Activated naive CD8-positive, alpha-beta T cell treated with anti-CD3 and anti-CD28 coated beads, Interleukin-2, amount 50 U/mL, for 24 hours (primary cell): Measurements from ENCODE around the gene SWAP70.
"Not testable (repeated sequence)": the region's sequence is repeated elsewhere in the genome, so short reads cannot be mapped to it uniquely, and the experiment has no call there.

Experiments used
- ATAC-seq: fragments of 150-1000 bp; cut with Tn5 transposase; one replicate; pipeline ENCODE4 v1.10.0; 2021
- DNase-seq: peaks from one replicate; pipeline ENCODE4 v3.0.0; 2021
- H3K27ac Mint-ChIP-seq: one replicate; pipeline ENCODE4 v1.8.0; 2021; ENCODE audit warnings: mild to moderate bottlenecking, mixed read lengths
- H3K27me3 Mint-ChIP-seq: one replicate; pipeline ENCODE4 v1.8.0; 2021; ENCODE audit warnings: mixed read lengths
- H3K36me3 Mint-ChIP-seq: one replicate; pipeline ENCODE4 v1.8.0; 2021; ENCODE audit warnings: low read depth, mixed read lengths
- H3K4me1 Mint-ChIP-seq: one replicate; pipeline ENCODE4 v1.8.0; 2021; ENCODE audit warnings: mixed read lengths
- H3K4me3 Mint-ChIP-seq: one replicate; pipeline ENCODE4 v1.8.0; 2021; ENCODE audit warnings: mild to moderate bottlenecking, moderate library complexity, mixed read lengths
- H3K9me3 Mint-ChIP-seq: one replicate; pipeline ENCODE4 v1.8.0; 2021; ENCODE audit warnings: mixed read lengths

The SWAP70 gene

GRCh38 chr11:9663699-9664275, at the start of gene SWAP70:
TSS of gene SWAP70 (plus strand) at chr11:9664077. CDS start at chr11:9664180, 103 bp downstream.
- peaks cover 16% of the 10 kb centered on the region for H3K9me3 Mint-ChIP-seq
- peak within 1 kb of the TSS; percentile 82 for H3K4me3 Mint-ChIP-seq
- H3K36me3 Mint-ChIP-seq, result peaks cover 7% of the 10 kb centered on the region
- H3K27ac Mint-ChIP-seq, result peak within 1 kb of the TSS; percentile 40
- DNase-seq (peak; percentile 87), ATAC-seq (peak; percentile 91)
- H3K4me1 Mint-ChIP-seq, result peaks cover 23% of the 10 kb centered on the region
- peaks cover 33% of the 10 kb centered on the region for H3K27me3 Mint-ChIP-seq

- Mint-ChIP-seq H3K36me3 (no peaks in the 10 kb centered on the region), H3K27me3 (no peaks in the 10 kb centered on the region), H3K4me3 (peak overlapping the region; percentile 78), H3K27ac (peak overlapping the region; percentile 100), H3K9me3 (no peaks in the 10 kb centered on the region), H3K4me1 (peaks cover 62% of the 10 kb centered on the region)
- DNase-seq (peak; percentile 46), ATAC-seq (no peak)
These were observed 48.8 kb upstream of the SWAP70 start for GRCh38 chr11:9615031-9615451.

- ATAC-seq (no peak), DNase-seq (no peak)
- Mint-ChIP-seq H3K4me3 (no peak overlapping the region), H3K4me1 (peaks cover 55% of the 10 kb centered on the region), H3K27ac (peak overlapping the region; percentile 72), H3K9me3 (no peaks in the 10 kb centered on the region), H3K36me3 (no peaks in the 10 kb centered on the region), H3K27me3 (no peaks in the 10 kb centered on the region)
These were observed 47.7 kb upstream of the SWAP70 start for GRCh38 chr11:9616042-9616675.

- Mint-ChIP-seq H3K9me3 (no peaks in the 10 kb centered on the region), H3K36me3 (no peaks in the 10 kb centered on the region), H3K4me3 (no peak overlapping the region), H3K27me3 (no peaks in the 10 kb centered on the region), H3K27ac (peak overlapping the region; percentile 40), H3K4me1 (peaks cover 52% of the 10 kb centered on the region)
- ATAC-seq, result no peak
- no peak for DNase-seq
These were observed 47.0 kb upstream of the SWAP70 start for GRCh38 chr11:9616858-9617257.

- DNase-seq, result no peak
- ATAC-seq, result no peak
- H3K4me1 Mint-ChIP-seq, result peaks cover 43% of the 10 kb centered on the region
- no peak overlapping the region for H3K27ac Mint-ChIP-seq
- no peaks in the 10 kb centered on the region for H3K27me3 Mint-ChIP-seq
- H3K4me3 Mint-ChIP-seq, result no peak overlapping the region
- H3K9me3 Mint-ChIP-seq, result no peaks in the 10 kb centered on the region
- no peaks in the 10 kb centered on the region for H3K36me3 Mint-ChIP-seq
These were observed 45.9 kb upstream of the SWAP70 start for GRCh38 chr11:9617940-9618339.

GRCh38 chr11:9619004-9619403, 44.9 kb upstream of the SWAP70 start:
- Mint-ChIP-seq H3K27me3 (no peaks in the 10 kb centered on the region), H3K9me3 (no peaks in the 10 kb centered on the region), H3K4me1 (peaks cover 33% of the 10 kb centered on the region), H3K36me3 (no peaks in the 10 kb centered on the region), H3K27ac (no peak overlapping the region), H3K4me3 (no peak overlapping the region)
- no peak for DNase-seq
- no peak for ATAC-seq

GRCh38 chr11:9619971-9620370, 43.9 kb upstream of the SWAP70 start:
- no peaks in the 10 kb centered on the region for H3K9me3 Mint-ChIP-seq
- H3K4me3 Mint-ChIP-seq, result no peak overlapping the region
- no peaks in the 10 kb centered on the region for H3K36me3 Mint-ChIP-seq
- H3K27me3 Mint-ChIP-seq, result no peaks in the 10 kb centered on the region
- ATAC-seq (no peak), DNase-seq (no peak)
- H3K27ac Mint-ChIP-seq, result no peak overlapping the region
- H3K4me1 Mint-ChIP-seq, result peaks cover 25% of the 10 kb centered on the region

- H3K27me3 Mint-ChIP-seq, H3K9me3 Mint-ChIP-seq, H3K36me3 Mint-ChIP-seq, DNase-seq, H3K27ac Mint-ChIP-seq, H3K4me1 Mint-ChIP-seq, ATAC-seq, H3K4me3 Mint-ChIP-seq: not testable (repeated sequence)
These were observed 41.5 kb upstream of the SWAP70 start for GRCh38 chr11:9622353-9622752.

- not testable (repeated sequence) for H3K4me1 Mint-ChIP-seq, H3K27ac Mint-ChIP-seq, H3K36me3 Mint-ChIP-seq, DNase-seq, H3K4me3 Mint-ChIP-seq, H3K27me3 Mint-ChIP-seq, ATAC-seq, H3K9me3 Mint-ChIP-seq
These were observed 40.8 kb upstream of the SWAP70 start for GRCh38 chr11:9623053-9623452.

- ATAC-seq (no peak), DNase-seq (no peak)
- Mint-ChIP-seq H3K4me1 (peaks cover 3% of the 10 kb centered on the region), H3K4me3 (no peak overlapping the region), H3K27ac (no peak overlapping the region), H3K9me3 (no peaks in the 10 kb centered on the region), H3K36me3 (no peaks in the 10 kb centered on the region), H3K27me3 (peaks cover 2% of the 10 kb centered on the region)
These were observed 39.4 kb upstream of the SWAP70 start for GRCh38 chr11:9624448-9624847.

- DNase-seq, result no peak
- no peaks in the 10 kb centered on the region for H3K36me3 Mint-ChIP-seq
- ATAC-seq, result no peak
- H3K27me3 Mint-ChIP-seq, result peaks cover 2% of the 10 kb centered on the region
- peaks cover 3% of the 10 kb centered on the region for H3K4me1 Mint-ChIP-seq
- H3K9me3 Mint-ChIP-seq, result no peaks in the 10 kb centered on the region
- H3K4me3 Mint-ChIP-seq, result no peak overlapping the region
- no peak overlapping the region for H3K27ac Mint-ChIP-seq
These were observed 38.7 kb upstream of the SWAP70 start for GRCh38 chr11:9625162-9625561.

GRCh38 chr11:9625728-9626127, 38.1 kb upstream of the SWAP70 start:
- DNase-seq (no peak), ATAC-seq (no peak)
- Mint-ChIP-seq H3K36me3 (no peaks in the 10 kb centered on the region), H3K27ac (no peak overlapping the region), H3K27me3 (peaks cover 2% of the 10 kb centered on the region), H3K9me3 (no peaks in the 10 kb centered on the region), H3K4me3 (no peak overlapping the region), H3K4me1 (peaks cover 3% of the 10 kb centered on the region)

GRCh38 chr11:9626496-9627394, 37.1 kb upstream of the SWAP70 start:
- Mint-ChIP-seq H3K27me3 (peaks cover 2% of the 10 kb centered on the region), H3K4me3 (no peak overlapping the region), H3K4me1 (peaks cover 3% of the 10 kb centered on the region), H3K36me3 (no peaks in the 10 kb centered on the region), H3K9me3 (no peaks in the 10 kb centered on the region), H3K27ac (no peak overlapping the region)
- DNase-seq (no peak), ATAC-seq (no peak)

GRCh38 chr11:9629064-9629463, 34.8 kb upstream of the SWAP70 start:
- H3K9me3 Mint-ChIP-seq, result peaks cover 4% of the 10 kb centered on the region
- no peaks in the 10 kb centered on the region for H3K36me3 Mint-ChIP-seq
- H3K27ac Mint-ChIP-seq, result no peak overlapping the region
- ATAC-seq (no peak), DNase-seq (no peak)
- H3K4me3 Mint-ChIP-seq, result no peak overlapping the region
- peaks cover 3% of the 10 kb centered on the region for H3K4me1 Mint-ChIP-seq
- peaks cover 2% of the 10 kb centered on the region for H3K27me3 Mint-ChIP-seq

GRCh38 chr11:9633679-9634078, 30.2 kb upstream of the SWAP70 start:
- ATAC-seq (no peak), DNase-seq (no peak)
- Mint-ChIP-seq H3K9me3 (peaks cover 7% of the 10 kb centered on the region), H3K4me1 (no peaks in the 10 kb centered on the region), H3K4me3 (no peak overlapping the region), H3K36me3 (no peaks in the 10 kb centered on the region), H3K27me3 (no peaks in the 10 kb centered on the region), H3K27ac (no peak overlapping the region)
